Heart left ventricle (tissue), 16 donors: ENCODE data around the gene SERPINE1. TPM values are rescaled to one million over a fixed set of nuclear protein-coding genes. Genes with fewer than 3 reads are reported as not detected.
"Not testable (repeated sequence)": the region's sequence is repeated elsewhere in the genome, so short reads cannot be mapped to it uniquely, and the experiment has no call there.

Experiments
- ATAC-seq, 4 donors: fragments of 200-7000 bp; cut with Tn5 transposase; one replicate each; pipeline ENCODE4 v1.9.1; 2020 to 2022; ENCODE audit warnings: moderate library complexity in 4 of 4, mild to moderate bottlenecking in 3 of 4, moderate number of reproducible peaks in 1 of 4
- DNase-seq, 5 donors: peaks; one replicate each; pipeline ENCODE4 v3.0.0-alpha.2; 2020
- H3K27ac ChIP-seq, 12 donors: fragments of 200-600 bp; sonication (generic) in 4 of 12; one replicate each; pipeline versions ENCODE4 v1.5.0 to v1.8.0; 2016 to 2022; ENCODE audit warnings: mild to moderate bottlenecking in 2 of 12
- H3K27me3 ChIP-seq, 9 donors: fragments of 200-600 bp; sonication (generic) in 2 of 9; one replicate each; pipeline versions ENCODE4 v1.5.1 to v1.8.0; 2016 to 2022; ENCODE audit warnings: mild to moderate bottlenecking in 3 of 9
- H3K36me3 ChIP-seq, 9 donors: fragments of 200-600 bp; sonication (generic) in 2 of 9; one replicate each; pipeline versions ENCODE4 v1.5.0 to v1.8.0; 2018 to 2022; ENCODE audit warnings: mild to moderate bottlenecking in 2 of 9
- H3K4me1 ChIP-seq, 12 donors: fragments of 200-600 bp; sonication (generic) in 4 of 12; one replicate each; pipeline versions ENCODE4 v1.5.0 to v1.8.0; 2016 to 2022; ENCODE audit warnings: mild to moderate bottlenecking in 3 of 12
- H3K4me3 ChIP-seq, 12 donors: fragments of 200-600 bp; sonication (generic) in 4 of 12; one replicate each; pipeline versions ENCODE4 v1.5.0 to v1.8.0; 2017 to 2022; ENCODE audit warnings: mild to moderate bottlenecking in 9 of 12, moderate library complexity in 4 of 12
- H3K9me3 ChIP-seq, 12 donors: fragments of 200-600 bp; sonication (generic) in 4 of 12; one replicate each; pipeline versions ENCODE4 v1.5.0 to v1.8.0; 2016 to 2022; ENCODE audit warnings: mild to moderate bottlenecking in 1 of 12
- CTCF ChIP-seq, 12 donors: fragments of 200-600 bp; sonication (generic) in 4 of 12; IDR thresholded peaks; one replicate each; pipeline versions ENCODE4 v1.5.0 to v1.8.0; 2018 to 2022; ENCODE audit warnings: antibody characterized with exemption in 12 of 12, mild to moderate bottlenecking in 5 of 12
- POLR2A ChIP-seq, 2 donors: fragments of 450-650 bp; IDR thresholded peaks; one replicate each; pipeline ENCODE4 v1.6.1; 2017; ENCODE audit warnings: antibody characterized with exemption in 2 of 2, mild to moderate bottlenecking in 2 of 2, moderate library complexity in 2 of 2
- WGBS, 4 donors: extraction: QIAGEN DNeasy Blood & Tissue Kit in 2 of 4; methylation state at CpG; one replicate each; pipeline versions ENCODE4 v1.1.5 to v1.1.7; 2013 to 2018; 5-methylcytosine and 5-hydroxymethylcytosine counted together
- intact Hi-C, 10 donors: fragments of 100-400 bp; cut with DNase I; formaldehyde crosslinking; loops; one replicate each; pipeline versions ENCODE4 v1.11.1 to v1.14.2; 2022
- polyA plus RNA-seq, 2 donors: library from polyadenylated mRNA; stranded (reverse); fragments of 200-250 nt; gene quantifications; one replicate each; pipeline ENCODE4 v1.2.3, GENCODE V29; 2013
- total RNA-seq, 9 donors: library from RNA; depleted of rRNA in 2 of 9; stranded (reverse); fragments of >200 nt in 2 of 9; fragmentation: NEBNext Ultra II Directional in 3 of 9; extraction: Animal tissue kit (Norgen Biotek cat#: 25700) in 3 of 9; gene quantifications; one replicate each; pipeline versions ENCODE4 v1.1.0 to v1.2.4, GENCODE V29; 2016 to 2023
- donor health status: ischemic (EF 13 %, LVEDD 7.1; RV severe dilation, severe dysfunction).
- donor health status: healthy with polysubstance abuse.
- donor health status: DM: no; HTN: yes; CAD: no.
- donor health status: DM: no; HTN: no; CAD: no.
- donor health status: ischemic (EF 25% LVEDD 6.9; RV normal size, moderate dysfunction).
- donor health status: ischemic (EF 25% LVEDD 5.7; RV mildly dilated, moderate dysfunction).
- donor health status: healthy.
- donor health status: DM: yes; HTN: yes; CAD: no.
- donor health status: ischemic (EF 35%, LVEDD 5.7; RV mildly dilated, moderate dysfunction).
- donor health status: nonischemic (EF 11% LVEDD 7.7; RV severe dilation, severe dysfunction).
- donor health status: DM: yes; HTN: yes; CAD: no.
- donor health status: PGD.
- donor health status: ischemic (EF 29% LVEDD 5.4; RV normal size, mild dysfunction).
- donor health status: nonischemic (EF 23%, LVEDD 6.1; RV moderate dilation, normal function).

Gene SERPINE1
- total and polyA plus RNA-seq, 11 donors = 1.3 to 595 (median 13.9) TPM

GRCh38 chr7:101128040-101128834, 1.3 kb downstream of the SERPINE1 start:
- Histone ChIP-seq H3K9me3 (no peaks in the 10 kb centered on the region), H3K27ac (peak overlapping the region in 1 of 12 donors; percentile 72), H3K4me1 (peaks cover 3 to 52% (median 32%) of the 10 kb centered on the region in 12 donors), H3K27me3 (no peaks in the 10 kb centered on the region), H3K4me3 (peak overlapping the region in 8 of 12 donors; percentile 19 to 58 (median 47)), H3K36me3 (peaks cover 0 to 16% (median 6%) of the 10 kb centered on the region in 9 donors)
- intact Hi-C loops = no loop called here
- no peak for ATAC-seq
- no peak for DNase-seq
- 84 to 91% (median 88%) methylated on average over 11 to 14 of the region's 14 CpGs for WGBS, 4 donors
- TF ChIP-seq POLR2A (IDR thresholded peaks at IDR 0.05) = no peak
- TF ChIP-seq CTCF (IDR thresholded peaks at IDR 0.05) = no peak

- Histone ChIP-seq H3K36me3 (peaks cover 0 to 24% (median 6%) of the 10 kb centered on the region in 9 donors), H3K9me3 (no peaks in the 10 kb centered on the region), H3K27ac (no peak overlapping the region), H3K4me1 (peaks cover 3 to 40% (median 28%) of the 10 kb centered on the region in 12 donors), H3K27me3 (no peaks in the 10 kb centered on the region), H3K4me3 (no peak overlapping the region)
- no peak for DNase-seq
- no peak for TF ChIP-seq POLR2A (IDR thresholded peaks at IDR 0.05)
- 95 to 98% (median 96%) methylated on average over 3 of the region's 3 CpGs for WGBS, 4 donors
- intact Hi-C loops = loop anchor here in 1 of 10 donors (10.0 kb wide), 1 partner anchor 235 kb away; the partner anchor contains the start of gene ACHE
- ATAC-seq = no peak
Measured at GRCh38 chr7:101129603-101130117, 2.8 kb downstream of the SERPINE1 start.

GRCh38 chr7:101132626-101133600, 6.0 kb downstream of the SERPINE1 start:
- not testable (repeated sequence) for H3K27ac ChIP-seq, ATAC-seq, H3K27me3 ChIP-seq, DNase-seq, H3K4me3 ChIP-seq, H3K9me3 ChIP-seq
- intact Hi-C loops = loop anchor here in 1 of 10 donors (10.0 kb wide), 1 partner anchor 238 kb away; the partner anchor contains the start of gene ACHE
- peaks cover 0 to 15% (median 5%) of the 10 kb centered on the region in 12 donors for H3K4me1 ChIP-seq
- 86 to 95% (median 90%) methylated on average over 18 of the region's 18 CpGs for WGBS, 4 donors
- H3K36me3 ChIP-seq = peaks cover 0 to 41% (median 11%) of the 10 kb centered on the region in 9 donors

GRCh38 chr7:101133621-101134398, 6.9 kb downstream of the SERPINE1 start:
- intact Hi-C loops = loop anchor here in 2 of 10 donors (2.0 to 10.0 kb wide), 2 partner anchors 39 to 239 kb away; partner anchors contain the start of gene ACHE (in 1 of the 2)
- Histone ChIP-seq H3K9me3 (no peaks in the 10 kb centered on the region), H3K4me1 (peaks cover 0 to 17% (median 10%) of the 10 kb centered on the region in 12 donors), H3K4me3 (no peak overlapping the region), H3K27me3 (no peaks in the 10 kb centered on the region), H3K27ac (no peak overlapping the region), H3K36me3 (peaks cover 0 to 41% (median 11%) of the 10 kb centered on the region in 9 donors)
- 86 to 93% (median 87%) methylated on average over 15 of the region's 15 CpGs for WGBS, 4 donors
- ATAC-seq (no peak), DNase-seq (no peak)
- no peak for TF ChIP-seq CTCF (IDR thresholded peaks at IDR 0.05)
- TF ChIP-seq POLR2A (IDR thresholded peaks at IDR 0.05) = no peak
